ENCODE results near the gene EPAS1.

- no peak for TF ChIP-seq CTCF (CRISPR knock-in tag; IDR thresholded peaks at IDR 0.05)
- TF ChIP-seq ZNF264 (CRISPR knock-in tag; IDR thresholded peaks at IDR 0.05), result no peak
- no peak for TF ChIP-seq TCF7L2 (IDR thresholded peaks at IDR 0.05; ENCODE audit: low read depth, low read length)
- no peak for TF ChIP-seq TAF1 (CRISPR knock-in tag; IDR thresholded peaks at IDR 0.05)
- no peak for TF ChIP-seq ZNF784 (CRISPR knock-in tag; IDR thresholded peaks at IDR 0.05; ENCODE audit: borderline replicate concordance)
- TF ChIP-seq RFX5 (IDR thresholded peaks at IDR 0.05; ENCODE audit: low read depth, low read length), result no peak
- TF ChIP-seq ZSCAN29 (CRISPR knock-in tag; conservative IDR thresholded peaks at IDR 0.05), result no peak
- TF ChIP-seq HDAC6 (IDR thresholded peaks at IDR 0.05; ENCODE audit: low read depth, low read length), result no peak
- TF ChIP-seq CBFB (CRISPR knock-in tag; IDR thresholded peaks at IDR 0.05), result no peak
- no peak for TF ChIP-seq LBX2 (CRISPR knock-in tag; IDR thresholded peaks at IDR 0.05; ENCODE audit: borderline replicate concordance)
- TF ChIP-seq EP300 (IDR thresholded peaks at IDR 0.05; ENCODE audit: low read depth in 2 of 2, low read length in 2 of 2), result no peak
- no peak for TF ChIP-seq EP300 (CRISPR knock-in tag; IDR thresholded peaks at IDR 0.05; ENCODE audit: borderline replicate concordance)
- no peak for TF ChIP-seq MYNN (CRISPR knock-in tag; IDR thresholded peaks at IDR 0.05; ENCODE audit: low read depth)
Measured at GRCh38 chr2:46252891-46253659, 44.1 kb upstream of the EPAS1 start.
